Upper lobe of left lung (tissue), 4 donors: ENCODE results near the gene SMTNL1.
"Not testable (repeated sequence)": the region's sequence is repeated elsewhere in the genome, so short reads cannot be mapped to it uniquely, and the experiment has no call there.

Experiments
- EP300 ChIP-seq, 4 donors: sonication (generic); formaldehyde crosslinking; IDR thresholded peaks; one replicate each; pipeline ENCODE4 v1.5.1; 2017; ENCODE audit warnings: antibody characterized with exemption in 4 of 4, control low read depth in 2 of 4
- POLR2A ChIP-seq, 4 donors: fragments of 450-650 bp; IDR thresholded peaks; one replicate each; pipeline ENCODE4 v1.5.1; 2016 to 2017; ENCODE audit warnings: antibody characterized with exemption in 4 of 4, mild to moderate bottlenecking in 2 of 4
- TF ChIP-seq, protein P1 (sequence below), 6 experiments: fragments of 450-650 bp in 4 of 6; fragments of 200-600 bp in 2 of 6; sonication (generic) in 2 of 6; IDR thresholded peaks; one replicate each; pipeline ENCODE4 v1.5.1; 2016 to 2019; ENCODE audit warnings: antibody characterized with exemption in 6 of 6

DNA sequence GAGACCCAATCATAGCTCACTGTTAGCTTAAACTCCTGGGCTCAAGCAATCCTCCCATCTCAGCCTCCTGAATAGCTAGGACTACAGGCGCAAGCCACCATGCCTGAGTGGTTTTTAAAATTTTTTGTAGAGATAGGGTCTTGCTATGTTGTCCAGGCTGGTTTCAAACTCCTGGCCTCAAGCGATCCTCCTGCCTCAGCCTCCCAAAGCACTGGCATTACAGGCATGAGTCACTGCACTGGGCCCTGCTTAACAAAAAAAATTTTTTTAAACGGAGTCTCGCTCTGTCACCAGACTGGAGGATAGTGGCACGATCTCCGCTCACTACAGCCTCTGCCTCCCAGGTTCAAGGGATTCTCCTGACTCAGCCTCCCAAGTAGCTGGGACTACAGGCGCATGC is 2.9 kb upstream of the SMTNL1 start:
- TF ChIP-seq, protein P1, sequence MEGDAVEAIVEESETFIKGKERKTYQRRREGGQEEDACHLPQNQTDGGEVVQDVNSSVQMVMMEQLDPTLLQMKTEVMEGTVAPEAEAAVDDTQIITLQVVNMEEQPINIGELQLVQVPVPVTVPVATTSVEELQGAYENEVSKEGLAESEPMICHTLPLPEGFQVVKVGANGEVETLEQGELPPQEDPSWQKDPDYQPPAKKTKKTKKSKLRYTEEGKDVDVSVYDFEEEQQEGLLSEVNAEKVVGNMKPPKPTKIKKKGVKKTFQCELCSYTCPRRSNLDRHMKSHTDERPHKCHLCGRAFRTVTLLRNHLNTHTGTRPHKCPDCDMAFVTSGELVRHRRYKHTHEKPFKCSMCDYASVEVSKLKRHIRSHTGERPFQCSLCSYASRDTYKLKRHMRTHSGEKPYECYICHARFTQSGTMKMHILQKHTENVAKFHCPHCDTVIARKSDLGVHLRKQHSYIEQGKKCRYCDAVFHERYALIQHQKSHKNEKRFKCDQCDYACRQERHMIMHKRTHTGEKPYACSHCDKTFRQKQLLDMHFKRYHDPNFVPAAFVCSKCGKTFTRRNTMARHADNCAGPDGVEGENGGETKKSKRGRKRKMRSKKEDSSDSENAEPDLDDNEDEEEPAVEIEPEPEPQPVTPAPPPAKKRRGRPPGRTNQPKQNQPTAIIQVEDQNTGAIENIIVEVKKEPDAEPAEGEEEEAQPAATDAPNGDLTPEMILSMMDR (IDR thresholded peaks at IDR 0.05), result not testable (repeated sequence)
- not testable (repeated sequence) for TF ChIP-seq POLR2A, EP300 (IDR thresholded peaks at IDR 0.05)
